ENCODE measurements around the gene SLC38A4.
"Not testable (repeated sequence)": the region's sequence is repeated elsewhere in the genome, so short reads cannot be mapped to it uniquely, and the experiment has no call there.

The SLC38A4 gene

DNA sequence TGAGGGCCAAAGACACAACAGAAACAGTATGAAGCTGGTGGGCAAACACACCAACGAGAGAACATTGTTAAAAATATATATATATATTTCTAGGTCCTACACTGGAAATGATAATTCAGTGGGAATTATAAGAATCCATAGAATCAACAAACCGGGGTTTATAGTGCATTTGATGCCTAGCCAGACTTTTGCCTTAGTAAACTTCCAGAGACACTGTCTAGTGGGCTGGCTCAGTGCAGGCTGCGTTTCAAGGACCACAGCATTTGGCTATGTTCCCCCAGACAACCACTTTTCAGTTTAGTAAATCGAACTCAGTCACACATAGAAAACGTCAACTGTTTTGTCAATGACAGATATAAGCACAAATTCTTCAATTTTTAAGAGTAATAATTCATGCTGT is 41.9 kb downstream of the SLC38A4 start:
- FAIRE-seq (no peak), DNase-seq (ENCODE audit: extremely low spot score, insufficient read length, low read depth) (no peak)

DNA sequence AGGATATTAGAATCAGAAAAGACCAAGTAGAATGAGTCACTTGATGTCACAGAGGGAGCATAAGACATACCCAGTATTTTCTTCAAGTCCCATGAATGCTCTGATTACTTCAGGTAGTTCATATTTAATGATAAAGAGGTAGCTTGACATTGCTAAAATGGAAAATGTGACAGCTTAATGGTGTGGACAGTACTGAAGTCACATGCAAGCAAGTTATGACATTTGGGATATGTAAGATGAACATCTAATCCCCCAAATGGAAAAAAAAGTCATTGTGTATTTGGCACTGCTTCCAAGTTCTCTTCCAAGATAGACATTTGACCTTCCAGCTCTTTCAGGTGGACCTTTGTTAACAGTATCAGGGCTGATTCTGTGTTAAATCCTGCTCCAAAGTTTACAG is 45.9 kb downstream of the SLC38A4 start:
- DNase-seq (ENCODE audit: extremely low spot score, insufficient read length, low read depth) (no peak), FAIRE-seq (no peak)

GRCh38 chr12:46779063-46779462 is 46.7 kb downstream of the SLC38A4 start:
- no peak for FAIRE-seq
- DNase-seq (ENCODE audit: extremely low spot score, insufficient read length, low read depth): no peak

GRCh38 chr12:46778415-46778814 is 47.4 kb downstream of the SLC38A4 start:
- no peak for FAIRE-seq

DNA sequence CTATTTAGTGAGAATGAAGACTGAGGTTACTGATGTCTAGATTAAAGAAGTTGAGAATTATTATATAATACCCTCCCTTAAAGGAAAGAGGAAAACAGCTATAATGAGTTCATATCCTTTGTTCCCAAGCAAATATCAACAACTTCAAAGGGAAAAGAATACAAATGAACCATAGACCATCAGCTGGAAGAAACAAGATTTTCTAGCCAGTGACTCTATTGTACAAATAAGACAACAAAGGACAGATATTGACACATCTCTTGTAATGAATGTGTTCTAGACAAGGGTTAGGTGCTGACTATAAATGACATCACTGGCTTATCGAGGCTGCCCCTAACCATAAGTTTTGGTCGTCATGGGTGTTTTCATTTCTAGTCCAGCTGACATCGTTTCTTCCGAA is 48.2 kb downstream of the SLC38A4 start:
- DNase-seq (ENCODE audit: extremely low spot score, insufficient read length, low read depth) (no peak), FAIRE-seq (no peak)

More at GRCh38 chr12:46778415-46778814, 47.4 kb downstream of the SLC38A4 start:
- DNase-seq (ENCODE audit: extremely low spot score, insufficient read length, low read depth): no peak

- no peak for FAIRE-seq
- DNase-seq (ENCODE audit: extremely low spot score, insufficient read length, low read depth): no peak
These were observed 50.0 kb downstream of the SLC38A4 start for GRCh38 chr12:46775796-46776195.

DNA sequence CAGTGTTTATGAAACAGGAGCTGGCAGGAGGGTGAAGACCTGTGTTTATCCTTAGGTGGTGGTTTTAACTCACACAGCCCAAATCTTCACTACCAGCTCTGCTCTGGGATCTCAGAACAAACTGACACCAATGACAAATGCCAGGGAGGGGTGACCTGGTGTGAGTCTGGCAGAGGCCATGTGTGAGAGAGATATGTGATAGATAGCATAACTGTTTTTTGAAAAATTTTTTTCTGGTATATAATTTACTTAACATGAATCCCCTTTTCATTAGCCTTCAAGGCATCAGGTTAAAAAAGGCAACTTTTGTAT is 51.5 kb downstream of the SLC38A4 start:
- DNase-seq (ENCODE audit: extremely low spot score, insufficient read length, low read depth) (no peak), FAIRE-seq (no peak)

DNA sequence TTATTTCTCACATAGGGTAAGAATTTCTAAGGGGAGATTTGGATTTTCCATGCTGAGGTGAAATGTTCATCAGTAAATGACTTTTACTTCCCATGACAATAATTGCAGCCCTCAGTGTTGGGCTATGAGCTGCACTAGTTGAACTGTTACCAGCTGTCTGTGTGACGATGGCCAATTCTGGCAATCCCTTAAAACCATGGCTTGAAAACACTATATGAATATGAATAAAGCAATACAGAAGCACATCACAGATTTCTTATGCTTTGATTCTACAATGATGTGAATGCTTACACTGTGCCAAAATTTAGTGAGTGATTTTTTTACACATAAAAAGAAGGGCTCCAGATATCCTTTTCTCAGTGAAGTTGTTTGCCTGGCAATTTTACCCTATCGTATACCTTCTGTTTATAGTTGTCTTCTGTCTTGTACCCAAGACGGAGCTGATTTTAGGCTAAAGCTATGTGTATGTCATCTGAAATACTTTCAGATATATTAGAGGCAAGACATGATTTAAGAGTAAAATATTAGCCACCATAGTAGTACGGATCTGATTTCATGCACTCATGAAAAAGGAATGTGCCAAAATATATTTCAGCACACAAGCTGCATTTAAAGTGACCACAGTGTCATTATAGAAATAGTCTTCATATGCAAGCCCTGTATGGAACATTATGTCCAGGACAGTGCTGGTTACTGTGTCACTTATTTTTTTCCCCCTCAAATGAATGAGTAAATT is 52.0 kb downstream of the SLC38A4 start:
- DNase-seq (ENCODE audit: extremely low spot score, insufficient read length, low read depth) (no peak), FAIRE-seq (no peak)

DNA sequence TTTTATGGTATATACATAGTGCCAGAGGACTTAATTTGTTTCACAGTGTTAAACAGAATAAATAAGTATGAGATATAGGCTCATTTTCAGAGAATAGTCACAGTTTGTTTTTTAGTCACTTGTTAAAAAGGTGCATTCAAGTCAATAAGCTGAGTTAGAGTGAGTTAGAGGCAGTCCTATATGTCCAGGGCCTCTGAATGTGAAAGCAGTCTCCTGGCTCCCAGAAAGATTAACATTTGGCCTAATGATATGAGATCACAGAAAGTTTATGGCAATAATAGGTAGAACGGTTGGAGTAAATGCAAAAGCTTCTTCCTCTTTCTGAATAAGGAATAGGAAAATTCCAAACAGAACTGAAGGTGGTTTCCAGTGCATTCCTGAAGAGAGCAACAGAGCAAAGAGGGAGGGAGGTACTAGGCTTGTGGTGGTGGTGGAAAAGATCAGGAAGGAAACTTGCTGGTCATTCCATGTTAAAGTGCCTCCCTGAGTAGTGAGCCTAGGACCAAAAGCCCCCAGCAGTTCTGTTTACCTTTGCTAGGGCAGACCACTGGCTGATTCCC is 54.4 kb downstream of the SLC38A4 start:
- DNase-seq (ENCODE audit: extremely low spot score, insufficient read length, low read depth) (no peak), FAIRE-seq (no peak)

GRCh38 chr12:46770501-46771183 is 55.2 kb downstream of the SLC38A4 start:
- FAIRE-seq: no peak
- no peak for DNase-seq (ENCODE audit: extremely low spot score, insufficient read length, low read depth)

GRCh38 chr12:46764005-46764404 is 61.8 kb downstream of the SLC38A4 start:
- FAIRE-seq (no peak), DNase-seq (ENCODE audit: extremely low spot score, insufficient read length, low read depth) (no peak)

DNA sequence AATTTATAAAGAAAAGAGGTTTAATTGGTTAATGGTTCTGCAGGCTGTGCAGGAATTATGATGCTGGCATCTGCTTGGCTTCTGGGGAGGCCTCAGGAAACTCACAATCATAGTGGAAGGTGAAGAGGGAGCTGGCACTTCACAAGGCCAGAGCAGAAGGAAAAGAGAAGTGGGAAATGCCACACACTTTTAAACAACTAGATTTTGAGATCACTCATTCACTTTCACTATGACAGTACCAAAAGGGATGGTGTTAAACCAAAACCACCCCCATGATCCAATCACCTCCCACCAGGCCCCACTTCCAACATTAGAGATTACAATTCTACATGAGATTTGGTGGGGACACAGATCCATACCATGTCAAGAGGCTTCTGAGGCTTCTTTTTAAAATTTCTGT is 62.6 kb downstream of the SLC38A4 start:
- no peak for DNase-seq (ENCODE audit: extremely low spot score, insufficient read length, low read depth)
- FAIRE-seq: no peak

- FAIRE-seq (no peak), DNase-seq (ENCODE audit: extremely low spot score, insufficient read length, low read depth) (no peak)
These were observed 71.2 kb downstream of the SLC38A4 start for GRCh38 chr12:46754550-46754949.

DNA sequence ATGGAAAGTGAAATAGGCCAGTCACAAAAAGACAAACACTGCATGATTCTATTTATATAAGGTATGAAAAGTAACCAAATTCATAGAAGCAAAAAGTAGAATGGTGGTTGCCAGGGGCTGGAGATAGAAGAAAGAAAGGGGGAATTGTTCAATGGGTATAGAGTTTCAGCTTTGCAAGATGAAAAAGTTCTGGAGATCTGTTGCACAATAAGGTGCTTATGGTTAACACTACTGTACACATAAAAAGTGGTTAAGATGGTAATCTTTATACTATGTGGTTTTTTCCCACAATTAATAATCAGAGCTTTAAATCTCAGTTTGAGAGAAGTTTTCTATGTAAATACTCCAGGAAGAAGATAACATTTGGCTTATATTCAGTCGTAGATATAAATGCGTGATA is 73.4 kb downstream of the SLC38A4 start:
- FAIRE-seq (no peak), DNase-seq (ENCODE audit: extremely low spot score, insufficient read length, low read depth) (no peak)

- DNase-seq (ENCODE audit: extremely low spot score, insufficient read length, low read depth) (no peak), FAIRE-seq (no peak)
These were observed 74.6 kb downstream of the SLC38A4 start for GRCh38 chr12:46751173-46751572.

DNA sequence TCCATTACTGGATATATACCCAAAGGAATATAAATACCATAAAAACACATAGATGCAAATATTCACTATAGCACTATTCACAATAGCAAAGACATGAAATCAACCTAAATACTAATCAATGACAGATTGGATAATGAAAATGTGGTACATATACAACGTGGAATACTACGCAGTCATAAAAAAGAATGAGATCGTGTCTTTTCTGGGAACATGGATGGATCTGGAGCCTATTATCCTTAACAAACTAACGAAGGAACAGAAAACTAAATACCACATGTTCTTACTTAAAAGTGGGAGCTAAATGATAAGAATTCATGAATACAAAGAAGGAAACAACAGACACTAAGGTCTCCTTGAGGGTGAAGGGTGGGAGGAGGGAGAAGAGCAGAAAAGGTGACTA is 76.5 kb downstream of the SLC38A4 start:
- FAIRE-seq (no peak), DNase-seq (ENCODE audit: extremely low spot score, insufficient read length, low read depth) (no peak)

GRCh38 chr12:46744283-46744682 is 81.5 kb downstream of the SLC38A4 start:
- no peak for DNase-seq (ENCODE audit: extremely low spot score, insufficient read length, low read depth)
- no peak for FAIRE-seq

DNA sequence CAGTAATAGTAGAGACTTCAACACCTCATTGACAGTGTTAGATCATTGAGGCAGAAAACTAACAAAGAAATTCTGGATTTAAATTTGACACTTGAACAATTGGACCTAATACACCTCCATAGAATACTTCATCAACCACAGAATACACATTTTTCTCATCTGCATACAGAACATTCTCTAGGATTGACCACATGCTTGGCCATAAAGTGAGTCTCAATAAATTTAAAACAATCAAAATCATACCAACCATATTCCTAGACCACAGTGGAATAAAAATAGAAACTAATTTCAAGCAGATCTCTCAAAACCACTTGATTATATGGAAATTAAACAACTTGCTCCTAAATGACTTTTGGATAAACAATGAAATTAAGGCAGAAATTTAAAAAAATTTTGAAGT is 82.3 kb downstream of the SLC38A4 start:
- DNase-seq (ENCODE audit: extremely low spot score, insufficient read length, low read depth) (no peak), FAIRE-seq (no peak)

GRCh38 chr12:46742271-46742670 is 83.5 kb downstream of the SLC38A4 start:
- DNase-seq (ENCODE audit: extremely low spot score, insufficient read length, low read depth); FAIRE-seq: not testable (repeated sequence)

- DNase-seq (ENCODE audit: extremely low spot score, insufficient read length, low read depth) (no peak), FAIRE-seq (no peak)
These were observed 100.5 kb downstream of the SLC38A4 start for GRCh38 chr12:46725332-46725731.

DNA sequence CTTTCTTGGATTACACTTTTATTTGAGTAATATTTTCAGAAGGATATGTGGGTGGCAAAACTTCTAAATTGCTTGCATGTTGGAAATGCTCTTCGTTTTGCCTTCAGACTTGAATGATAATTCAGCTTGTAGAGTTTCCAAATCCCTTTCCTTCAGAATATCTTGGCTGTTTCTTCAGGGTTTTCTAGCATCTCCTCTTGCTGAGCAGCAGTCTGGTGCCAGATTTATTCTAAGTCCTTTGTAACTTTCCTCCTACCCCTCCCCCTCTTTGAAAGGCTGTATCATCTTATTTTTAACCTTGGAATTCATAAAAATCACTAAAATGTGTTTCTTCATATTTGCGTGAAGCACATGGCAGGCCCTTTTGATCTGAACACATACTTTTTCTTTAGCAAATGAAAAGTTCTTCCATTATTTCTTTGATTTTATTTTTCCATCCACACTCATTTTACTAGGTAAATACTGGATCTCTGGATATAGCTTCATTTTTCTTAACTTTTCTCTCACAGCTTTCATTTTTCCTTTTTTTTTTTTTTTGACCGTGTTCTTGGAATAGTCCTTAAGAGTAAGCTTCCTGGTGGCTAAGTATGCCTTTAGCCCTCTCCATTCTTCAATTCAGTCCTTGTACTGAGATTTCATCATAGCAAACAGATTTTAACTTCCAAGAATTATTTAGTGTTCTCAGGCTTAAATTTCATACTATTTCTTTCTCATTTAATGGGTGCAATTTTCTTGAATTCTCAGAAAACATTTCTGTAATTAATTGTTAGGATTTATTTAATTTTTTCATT is 102.0 kb downstream of the SLC38A4 start:
- FAIRE-seq: no peak
- no peak for DNase-seq (ENCODE audit: extremely low spot score, insufficient read length, low read depth)

Measured in GM18507 (cell line).